GM18870 (cell line): ENCODE results near the gene UCP3.
"Not testable (repeated sequence)": the region's sequence is repeated elsewhere in the genome, so short reads cannot be mapped to it uniquely, and the experiment has no call there.

Source experiments
- ATAC-seq: cut with Tn5 transposase; IDR thresholded peaks from one replicate; pipeline ENCODE4 v1.9.1; 2021; ENCODE audit warnings: moderate library complexity; ENCODE audit not compliant: unreplicated experiment

UCP3 gene

GRCh38 chr11:74000307-74001133 lies 8.4 kb downstream of the UCP3 start:
- no peak for ATAC-seq

- no peak for ATAC-seq
Observed at GRCh38 chr11:73999581-74000306, 9.1 kb downstream of the UCP3 start.

GRCh38 chr11:73998846-73999575 lies 9.9 kb downstream of the UCP3 start:
- ATAC-seq: no peak

- ATAC-seq: no peak
Observed at GRCh38 chr11:73997120-73997770, 11.6 kb downstream of the UCP3 start.

GRCh38 chr11:73996161-73996747 lies 12.6 kb downstream of the UCP3 start:
- ATAC-seq: no peak

GRCh38 chr11:73995731-73996130 lies 13.2 kb downstream of the UCP3 start:
- ATAC-seq: no peak

GRCh38 chr11:73995247-73995646 lies 13.6 kb downstream of the UCP3 start:
- ATAC-seq: no peak

- no peak for ATAC-seq
Observed at GRCh38 chr11:73991471-73992006, 17.3 kb downstream of the UCP3 start.

GRCh38 chr11:73990730-73991129 lies 18.2 kb downstream of the UCP3 start:
- ATAC-seq: no peak

GRCh38 chr11:73989156-73989555 lies 19.7 kb downstream of the UCP3 start:
- no peak for ATAC-seq

- ATAC-seq: no peak
Observed at GRCh38 chr11:73988227-73988626, 20.7 kb downstream of the UCP3 start.

- ATAC-seq: not testable (repeated sequence)
Observed at GRCh38 chr11:73985661-73986060, 23.2 kb downstream of the UCP3 start.

GRCh38 chr11:73983741-73984538 lies 24.9 kb downstream of the UCP3 start:
- no peak for ATAC-seq

- ATAC-seq: peak; percentile 47
Observed at GRCh38 chr11:73982990-73983740, 25.7 kb downstream of the UCP3 start.

- peak; percentile 22 for ATAC-seq
Observed at GRCh38 chr11:73982595-73982989, 26.3 kb downstream of the UCP3 start, which contains the start of gene UCP2. Gene UCP2 (minus strand): TSS chr11:73982843. CDS start chr11:73978378, 4,465 bp downstream.

- ATAC-seq: no peak
Observed at GRCh38 chr11:73981051-73981805, 27.7 kb downstream of the UCP3 start.

- ATAC-seq: peak; percentile 47
Observed at GRCh38 chr11:73980001-73980961, 28.6 kb downstream of the UCP3 start.
